Keratinocyte (primary cell): ENCODE measurements around the gene TLK1. TPM values are rescaled to one million over a fixed set of nuclear protein-coding genes. Genes with fewer than 3 reads are reported as not detected.

Experiments
- DNase-seq: peaks from one replicate; pipeline ENCODE4 v3.0.0-alpha.2; 2011; ENCODE audit warnings: low read depth, missing footprints, low spot score
- FAIRE-seq: peaks from 2 replicates; lab custom pipeline; 2011; peaks lifted over from hg19 to GRCh38; lab: Jason Lieb, UNC
- H2AFZ ChIP-seq: 2 replicates; pipeline ENCODE4 v1.6.0; 2012; ENCODE audit warnings: low read length, control low read depth, inconsistent platforms; ENCODE audit not compliant: control insufficient read depth
- H3K27ac ChIP-seq: 2 replicates; pipeline ENCODE4 v1.5.1; 2011; ENCODE audit warnings: low read length; ENCODE audit not compliant: control insufficient read depth, insufficient read depth
- H3K27me3 ChIP-seq: 3 replicates; pipeline ENCODE4 v1.6.0; 2011; ENCODE audit warnings: low read length; ENCODE audit not compliant: control insufficient read depth, insufficient read depth; ENCODE audit errors: extremely low read depth
- H3K36me3 ChIP-seq, 2 experiments: 2 replicates in 1 of 2; 3 replicates in 1 of 2; pipeline ENCODE4 v1.5.1; 2011; ENCODE audit warnings: low read length in 2 of 2, mild to moderate bottlenecking in 1 of 2; ENCODE audit not compliant: control insufficient read depth in 2 of 2, insufficient read depth in 2 of 2; ENCODE audit errors: extremely low read depth in 1 of 2
- H3K4me1 ChIP-seq: 3 replicates; pipeline ENCODE4 v1.5.1; 2011; ENCODE audit warnings: low read length; ENCODE audit not compliant: control insufficient read depth, insufficient read depth; ENCODE audit errors: extremely low read depth
- H3K4me2 ChIP-seq: 3 replicates; pipeline ENCODE4 v1.6.0; 2011; ENCODE audit warnings: low read depth, low read length; ENCODE audit not compliant: control insufficient read depth, insufficient read depth; ENCODE audit errors: extremely low read depth
- H3K4me3 ChIP-seq, 3 experiments: fragments of 200-600 bp in 1 of 3; sonication (generic) in 1 of 3; 2 replicates in 2 of 3; 3 replicates in 1 of 3; pipeline ENCODE4 v1.5.1; 2011 to 2016; ENCODE audit warnings: low read length in 3 of 3, mild to moderate bottlenecking in 3 of 3, control low read depth in 2 of 3, inconsistent platforms in 1 of 3, low read depth in 1 of 3, mixed read lengths in 1 of 3, mixed run types in 1 of 3, moderate library complexity in 1 of 3; ENCODE audit not compliant: control insufficient read depth in 2 of 3, insufficient read depth in 2 of 3; ENCODE audit errors: extremely low read depth in 1 of 3
- H3K79me2 ChIP-seq: 2 replicates; pipeline ENCODE4 v1.6.0; 2012; ENCODE audit warnings: low read length; ENCODE audit not compliant: control insufficient read depth, insufficient read depth
- H3K9ac ChIP-seq: 3 replicates; pipeline ENCODE4 v1.6.0; 2011; ENCODE audit warnings: low read length; ENCODE audit not compliant: control insufficient read depth, insufficient read depth; ENCODE audit errors: extremely low read depth
- H3K9me1 ChIP-seq: 3 replicates; pipeline ENCODE4 v1.6.0; 2011; ENCODE audit warnings: low read length; ENCODE audit not compliant: control insufficient read depth, insufficient read depth; ENCODE audit errors: extremely low read depth
- H3K9me3 ChIP-seq: 2 replicates; pipeline ENCODE4 v1.5.1; 2012; ENCODE audit warnings: low read depth, low read length; ENCODE audit not compliant: control insufficient read depth
- H4K20me1 ChIP-seq: 3 replicates; pipeline ENCODE4 v1.6.0; 2011; ENCODE audit warnings: low read length; ENCODE audit not compliant: control insufficient read depth, insufficient read depth; ENCODE audit errors: extremely low read depth
- CTCF ChIP-seq, 3 experiments: IDR thresholded peaks in 1 of 3; conservative IDR thresholded peaks in 1 of 3; optimal IDR thresholded peaks in 1 of 3; 2 replicates in 2 of 3; 3 replicates in 1 of 3; pipeline versions ENCODE3 to v1.5.1; 2011; ENCODE audit warnings: low read length in 3 of 3, mild to moderate bottlenecking in 3 of 3, moderate library complexity in 2 of 3, control low read depth in 1 of 3, inconsistent platforms in 1 of 3; ENCODE audit not compliant: insufficient read depth in 2 of 3; ENCODE audit errors: extremely low read depth in 1 of 3
- EZH2 ChIP-seq: IDR thresholded peaks from one replicate; pipeline ENCODE4 v1.6.1; 2012; ENCODE audit warnings: inconsistent platforms, mild to moderate bottlenecking, low read length, moderate library complexity
- dilution Hi-C: fragments of 300-500 bp; cut with MboI; formaldehyde crosslinking; loops from one replicate; pipeline ENCODE4 v1.7.0; 2020; ENCODE audit warnings: low sequenced_read_pairs; ENCODE audit not compliant: extremely low pct_ligation_motif_present
- polyA plus RNA-seq, 5 experiments: library from polyadenylated mRNA; depleted of rRNA in 3 of 5; stranded (reverse) in 3 of 5; stranded (forward) in 1 of 5; unstranded in 1 of 5; fragments of >200 nt; gene quantifications; 1 replicate in 1 of 5; 2 replicates in 3 of 5; 3 replicates in 1 of 5; pipeline versions ENCODE4 v1.2.1 to v1.2.3, GENCODE V29; 2011 to 2012; ENCODE audit warnings: missing spikeins in 2 of 5, low read depth in 1 of 5, low replicate concordance in 1 of 5

The TLK1 gene
- polyA plus RNA-seq, 1 donor (not counting 4 experiments of a cell fraction or from before 2014, with no cell fraction given): 14.7 TPM

- H3K9ac ChIP-seq: no peak overlapping the region
- no peaks in the 10 kb centered on the region for H3K36me3 ChIP-seq
- no peaks in the 10 kb centered on the region for H3K9me1 ChIP-seq
- no peaks in the 10 kb centered on the region for H3K9me3 ChIP-seq
- FAIRE-seq (no peak), DNase-seq (no peak)
- TF ChIP-seq EZH2 (no peak), CTCF (optimal IDR thresholded peaks at IDR 0.05 in 1 of 3, IDR thresholded peaks at IDR 0.05 in 1 of 3, conservative IDR thresholded peaks at IDR 0.05 in 1 of 3; ENCODE audit: extremely low read depth in 1 of 3, insufficient read depth in 2 of 3, low read length in 3 of 3) (no peak)
- H3K4me2 ChIP-seq: no peak overlapping the region
- H3K4me3 ChIP-seq: no peak overlapping the region
- dilution Hi-C loops: no loop called here
- H2AFZ ChIP-seq: no peak overlapping the region
- H3K79me2 ChIP-seq: no peaks in the 10 kb centered on the region
- H3K27me3 ChIP-seq: no peaks in the 10 kb centered on the region
- H3K4me1 ChIP-seq: peaks cover 7% of the 10 kb centered on the region
- H4K20me1 ChIP-seq: no peaks in the 10 kb centered on the region
- H3K27ac ChIP-seq: no peak overlapping the region
These were observed 26.5 kb upstream of the TLK1 start for GRCh38 chr2:171187177-171187576.

GRCh38 chr2:171185941-171186340 is 25.2 kb upstream of the TLK1 start:
- Histone ChIP-seq H4K20me1 (no peaks in the 10 kb centered on the region), H3K9me3 (no peaks in the 10 kb centered on the region), H3K9me1 (no peaks in the 10 kb centered on the region), H2AFZ (no peak overlapping the region), H3K9ac (no peak overlapping the region), H3K4me2 (no peak overlapping the region), H3K36me3 (no peaks in the 10 kb centered on the region), H3K4me1 (peaks cover 14% of the 10 kb centered on the region), H3K27me3 (no peaks in the 10 kb centered on the region), H3K79me2 (no peaks in the 10 kb centered on the region), H3K27ac (no peak overlapping the region), H3K4me3 (no peak overlapping the region)
- no peak for TF ChIP-seq EZH2
- TF ChIP-seq CTCF (optimal IDR thresholded peaks at IDR 0.05 in 1 of 3, IDR thresholded peaks at IDR 0.05 in 1 of 3, conservative IDR thresholded peaks at IDR 0.05 in 1 of 3; ENCODE audit: extremely low read depth in 1 of 3, insufficient read depth in 2 of 3, low read length in 3 of 3): no peak
- dilution Hi-C loops: no loop called here
- no peak for FAIRE-seq
- DNase-seq: no peak
